A375 (cell line): Measurements from ENCODE around the gene ATF7. TPM values are rescaled to one million over a fixed set of nuclear protein-coding genes. Genes with fewer than 3 reads are reported as not detected.

Source experiments
- small RNA-seq: library from RNA; depleted of rRNA; stranded (forward); fragments of <200 nt; gene quantifications from one replicate; pipeline ENCODE3, GENCODE V24; 2014
- total RNA-seq: library from RNA; depleted of rRNA; stranded (reverse); fragments of >200 nt; shearing (Covaris generic); gene quantifications from 2 replicates; pipeline ENCODE4 v1.2.3, GENCODE V29; 2014; rRNA removed

ATF7 gene
- 7.8 and 12.2 TPM in 2 replicates for total RNA-seq

GRCh38 chr12:53625946-53626701, at the start of gene ATF7:
Gene ATF7, minus strand, starts transcription at chr12:53626382. Its CDS starts 25,382 bp downstream, at chr12:53601000.

GRCh38 chr12:53506881-53507602, 119.1 kb downstream of the ATF7 start, which contains the start of gene NPFF:
Gene NPFF, minus strand, starts transcription at chr12:53507484. Its CDS starts 10 bp downstream, at chr12:53507474.

GRCh38 chr12:53500776-53501614, 125.2 kb downstream of the ATF7 start, which contains the start of gene TARBP2:
Gene TARBP2, plus strand, starts transcription at chr12:53501283. Its CDS starts 126 bp downstream, at chr12:53501409.

GRCh38 chr12:53499266-53500141, 126.7 kb downstream of the ATF7 start, which contains the start of gene MAP3K12:
Gene MAP3K12, minus strand, starts transcription at chr12:53499458. Its CDS starts 12,067 bp downstream, at chr12:53487391.

Small RNA genes lying within 50 kb of the gene (small RNA-seq; reads per million reads assigned to genes)
- not detected for gene AC023509.3

Other genes with a start within 250 kb of the ATF7 start
- gene SP1, start 246.2 kb downstream of the ATF7 start, total RNA-seq = 47.5 and 58.1 TPM in 2 replicates
- gene AMHR2, start 202.5 kb downstream of the ATF7 start, total RNA-seq = not detected in 2 replicates
- gene PRR13, start 184.6 kb downstream of the ATF7 start, total RNA-seq = 39.5 and 44.1 TPM in 2 replicates
- gene PCBP2, start 174.3 kb downstream of the ATF7 start, total RNA-seq = 215 and 216 TPM in 2 replicates
- gene MAP3K12, start 126.9 kb downstream of the ATF7 start, total RNA-seq = 28.9 and 31.1 TPM in 2 replicates
- gene TARBP2, start 125.1 kb downstream of the ATF7 start, total RNA-seq = 56.9 and 68.1 TPM in 2 replicates
- gene NPFF, start 118.9 kb downstream of the ATF7 start, total RNA-seq = not detected in 2 replicates
- 390 and 448 TPM in 2 replicates for gene ATP5MC2, start 49.7 kb upstream of the ATF7 start, total RNA-seq
- gene CALCOCO1, start 101.1 kb upstream of the ATF7 start, total RNA-seq = 43.5 and 47.8 TPM in 2 replicates
- not detected in 2 replicates for gene CISTR, start 125.6 kb upstream of the ATF7 start, total RNA-seq